HepG2 (cell line): Measurements from ENCODE around the gene RHBDL1. TPM values are rescaled to one million over a fixed set of nuclear protein-coding genes. Genes with fewer than 3 reads are reported as not detected.

Source experiments
- ATAC-seq: fragments of 200-7000 bp; cut with Tn5 transposase; 3 replicates; pipeline ENCODE4 v1.9.1; 2020; ENCODE audit warnings: mild to moderate bottlenecking, moderate library complexity
- BruUV-seq: library from RNA; stranded (reverse); fragments of 400-500 nt; replicated peaks from 2 replicates; lab custom pipeline; 2021; lab: Mats Ljungman, UMichigan
- CTCF ChIA-PET: fragments of 300-600 bp; formaldehyde crosslinking; extraction: SDS; loops from one replicate; lab custom pipeline; 2021; ENCODE audit warnings: low total read pairs, inconsistent platforms, low intra/inter-chr PET ratio; lab: Yijun Ruan, JAX
- POLR2A ChIA-PET: fragments of 350-600 bp; sonication (Branson Sonifier 250); formaldehyde crosslinking; loops from one replicate; lab custom pipeline; 2020; ENCODE audit warnings: antibody characterized with exemption, inconsistent platforms; lab: Yijun Ruan, JAX
- DNase-seq: peaks from one replicate; pipeline ENCODE4 v3.0.0-alpha.2; 2015; ENCODE audit warnings: low spot score
- FAIRE-seq: peaks from 3 replicates; lab custom pipeline; 2011; peaks lifted over from hg19 to GRCh38; lab: Jason Lieb, UNC
- H2AFZ ChIP-seq: one replicate; pipeline ENCODE4 v1.6.1; 2011; ENCODE audit warnings: low read length, inconsistent platforms
- H3K27ac ChIP-seq: fragments of 300-600 bp; 3 replicates; pipeline ENCODE4 v1.8.0; 2011; ENCODE audit warnings: mixed run types, mild to moderate bottlenecking, mixed read lengths, low read length, inconsistent platforms; ENCODE audit not compliant: insufficient read depth; ENCODE audit errors: extremely low read length
- H3K27me3 ChIP-seq, 2 experiments: fragments of 200-600 bp in 1 of 2; 2 replicates in 1 of 2; 3 replicates in 1 of 2; pipeline versions ENCODE4 v1.6.0 to v1.8.0; 2011; ENCODE audit warnings: low read length in 2 of 2, mild to moderate bottlenecking in 2 of 2, moderate library complexity in 2 of 2, inconsistent platforms in 1 of 2; ENCODE audit not compliant: insufficient read depth in 2 of 2, control insufficient read depth in 1 of 2
- H3K36me3 ChIP-seq, 2 experiments: fragments of 200-600 bp in 1 of 2; replicated peaks in 1 of 2; 2 replicates in 1 of 2; 3 replicates in 1 of 2; pipeline versions ENCODE4 v1.5.1 to v1.8.0; 2011; ENCODE audit warnings: low read length in 2 of 2, inconsistent platforms in 1 of 2; ENCODE audit not compliant: insufficient read depth in 2 of 2, control insufficient read depth in 1 of 2
- H3K4me1 ChIP-seq: 2 replicates; pipeline ENCODE4 v1.5.1; 2012; ENCODE audit warnings: low read length, inconsistent platforms; ENCODE audit not compliant: insufficient read depth
- H3K4me2 ChIP-seq: 2 replicates; pipeline ENCODE4 v1.6.0; 2011; ENCODE audit warnings: low read depth, low read length, inconsistent platforms
- H3K4me3 ChIP-seq, 3 experiments: fragments of 200-600 bp in 1 of 3; sonication (generic), shearing (Covaris generic) in 1 of 3; replicated peaks in 1 of 3; 2 replicates each; pipeline ENCODE4 v1.5.1; 2011 to 2016; ENCODE audit warnings: low read length in 3 of 3, inconsistent platforms in 2 of 3, low read depth in 2 of 3, mild to moderate bottlenecking in 2 of 3, control low read depth in 1 of 3, mixed read lengths in 1 of 3; ENCODE audit not compliant: insufficient read depth in 1 of 3
- H3K79me2 ChIP-seq: one replicate; pipeline ENCODE4 v1.6.1; 2011; ENCODE audit warnings: low read length, inconsistent platforms; ENCODE audit not compliant: insufficient read depth
- H3K9ac ChIP-seq: 2 replicates; pipeline ENCODE4 v1.6.0; 2011; ENCODE audit warnings: mild to moderate bottlenecking, low read depth, low read length, inconsistent platforms; ENCODE audit not compliant: insufficient read depth
- H3K9me3 ChIP-seq: 2 replicates; pipeline ENCODE4 v1.5.1; 2012; ENCODE audit warnings: mild to moderate bottlenecking, low read length
- H4K20me1 ChIP-seq: 2 replicates; pipeline ENCODE4 v1.6.0; 2011; ENCODE audit warnings: inconsistent platforms, mild to moderate bottlenecking, low read length, moderate library complexity; ENCODE audit not compliant: insufficient read depth
- CC2D1A ChIP-seq: sonication (generic); formaldehyde crosslinking; IDR thresholded peaks from 2 replicates; pipeline ENCODE4 v1.8.1; 2023; ENCODE audit warnings: mild to moderate bottlenecking, missing genetic modification reagents
- CERS6 ChIP-seq: sonication (generic); formaldehyde crosslinking; IDR thresholded peaks from 2 replicates; pipeline ENCODE4 v1.5.0; 2020; ENCODE audit warnings: missing genetic modification reagents
- KDM6A ChIP-seq: IDR thresholded peaks from 2 replicates; pipeline ENCODE4 v1.6.1; 2016; ENCODE audit warnings: low read depth
- KLF6 ChIP-seq: IDR thresholded peaks from 2 replicates; pipeline ENCODE4 v1.8.0; 2016; ENCODE audit warnings: missing biosample characterization, missing genetic modification reagents
- MTA3 ChIP-seq: sonication (generic); formaldehyde crosslinking; IDR thresholded peaks from 2 replicates; pipeline ENCODE4 v1.4.0; 2020; ENCODE audit warnings: missing genetic modification reagents
- PHF21A ChIP-seq: sonication (generic); formaldehyde crosslinking; IDR thresholded peaks from 2 replicates; pipeline ENCODE4 v1.5.0; 2020; ENCODE audit warnings: mild to moderate bottlenecking, missing genetic modification reagents
- RBFOX2 ChIP-seq: fragments of 200-400 bp; formaldehyde crosslinking; IDR thresholded peaks from 2 replicates; pipeline ENCODE4 v1.6.1; 2017; ENCODE audit warnings: low read depth, mild to moderate bottlenecking, low read length
- SCMH1 ChIP-seq: sonication (generic); formaldehyde crosslinking; IDR thresholded peaks from 2 replicates; pipeline ENCODE4 v1.9.0; 2021; ENCODE audit warnings: missing genetic modification reagents, mild to moderate bottlenecking, borderline replicate concordance
- TRIM24 ChIP-seq: sonication (generic); formaldehyde crosslinking; IDR thresholded peaks from 2 replicates; pipeline ENCODE4 v1.8.0; 2022; ENCODE audit warnings: mild to moderate bottlenecking, missing genetic modification reagents
- ZFP62 ChIP-seq: sonication (generic); formaldehyde crosslinking; IDR thresholded peaks from 2 replicates; pipeline ENCODE4 v1.4.0; 2020; ENCODE audit warnings: missing genetic modification reagents
- ZNF12 ChIP-seq: sonication (generic); formaldehyde crosslinking; IDR thresholded peaks from 2 replicates; pipeline ENCODE4 v1.5.0; 2020; ENCODE audit warnings: missing genetic modification reagents
- ZNF34 ChIP-seq: sonication (generic); formaldehyde crosslinking; IDR thresholded peaks from 2 replicates; pipeline ENCODE4 v1.4.0; 2020; ENCODE audit warnings: mild to moderate bottlenecking, missing genetic modification reagents, borderline replicate concordance
- ZNF446 ChIP-seq: sonication (generic); formaldehyde crosslinking; IDR thresholded peaks from 2 replicates; pipeline ENCODE4 v1.5.0; 2020; ENCODE audit warnings: mild to moderate bottlenecking, missing genetic modification reagents
- ZNF550 ChIP-seq: sonication (generic); formaldehyde crosslinking; IDR thresholded peaks from 2 replicates; pipeline ENCODE4 v1.4.0; 2020; ENCODE audit warnings: mild to moderate bottlenecking, missing genetic modification reagents, borderline replicate concordance
- ZNF589 ChIP-seq: sonication (generic); formaldehyde crosslinking; conservative IDR thresholded peaks from 2 replicates; pipeline ENCODE4 v1.8.0; 2022; ENCODE audit warnings: mild to moderate bottlenecking, moderate library complexity, missing genetic modification reagents
- WGBS: methylation state at CpG from one replicate; pipeline ENCODE4 v1.1.6; 2017; ENCODE audit warnings: low lambda C conversion rate; 5-methylcytosine and 5-hydroxymethylcytosine counted together
- in situ Hi-C: cut with HindIII; loops from 2 replicates; pipeline ENCODE4 v1.10.0; 2017; ENCODE audit warnings: low pct_unique_long_range_greater_than_20kb; ENCODE audit not compliant: extremely low pct_ligation_motif_present
- intact Hi-C: fragments of 100-400 bp; cut with micrococcal nuclease; formaldehyde crosslinking; loops from one replicate; pipeline ENCODE4 v1.10.0; 2022; ENCODE audit not compliant: unreplicated experiment
- polyA plus RNA-seq, 8 experiments: library from polyadenylated mRNA; depleted of rRNA in 3 of 8; stranded (reverse) in 7 of 8; unstranded in 1 of 8; fragments of >200 nt; fragmentation: Illumina TruSeq in 4 of 8; extraction: Trizol in 4 of 8; gene quantifications; 2 replicates each; pipeline versions ENCODE4 v1.2.1 to v1.2.3, GENCODE V29; 2011 to 2016; ENCODE audit warnings: low read depth in 4 of 8, missing spikeins in 1 of 8, mixed read lengths in 1 of 8; ENCODE audit not compliant: insufficient read depth in 1 of 8
- total RNA-seq, 5 experiments: library from RNA; depleted of rRNA; stranded (reverse); fragments of >200 nt; fragmentation: Illumina TruSeq; extraction: Trizol; gene quantifications; 2 replicates each; pipeline ENCODE4 v1.2.3, GENCODE V29; 2016; ENCODE audit warnings: low read depth in 1 of 5
- TF ChIP-seq, protein P1 (sequence below): sonication (generic); formaldehyde crosslinking; IDR thresholded peaks from 2 replicates; pipeline ENCODE4 v1.8.1; 2022; ENCODE audit warnings: low read depth, mild to moderate bottlenecking, missing genetic modification reagents

The RHBDL1 gene
- total and polyA plus RNA-seq, 2 of the 13 experiments (the other 11 are each of a cell fraction or from before 2014, with no cell fraction given) = 1.8 to 3.8 TPM

DNA sequence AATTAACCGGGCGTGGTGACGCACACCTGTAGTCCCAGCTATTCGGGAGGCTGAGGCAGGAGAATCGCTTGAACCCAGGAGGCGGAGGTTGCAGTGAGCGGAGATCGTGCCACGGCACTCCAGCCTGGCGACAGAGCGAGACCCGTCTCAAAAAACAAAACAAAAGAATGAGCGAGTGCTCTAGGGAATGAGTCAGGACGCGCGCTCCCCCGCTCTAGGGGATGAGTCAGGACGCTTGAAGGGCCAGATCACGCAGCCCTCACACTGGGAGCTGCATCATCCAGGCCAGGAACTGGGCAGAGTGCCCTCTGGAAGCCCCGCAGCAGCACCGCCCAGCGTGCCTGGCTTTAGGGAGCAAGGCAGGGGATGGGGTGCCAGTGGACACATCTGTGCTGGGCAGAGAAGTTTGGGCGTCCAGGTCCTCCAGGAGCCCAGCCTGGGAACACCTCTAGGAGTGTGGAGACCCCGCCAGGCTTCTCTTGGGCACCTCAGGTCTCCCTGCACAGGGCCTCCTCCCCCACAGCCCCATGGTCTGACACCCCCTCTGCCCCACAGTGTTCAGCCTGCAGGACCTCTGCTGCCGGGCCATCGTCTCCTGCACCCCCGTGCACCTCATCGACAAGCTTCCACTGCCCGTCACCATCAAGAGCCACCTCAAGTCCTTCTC is 48.6 kb upstream of the RHBDL1 start:
- no peaks in the 10 kb centered on the region for H3K9me3 ChIP-seq
- POLR2A ChIA-PET = interaction anchor here (1.0 kb wide), 1 partner anchor 9 kb away, joined by 3 read pairs; the partner anchor contains the start of gene METTL26
- no peak overlapping the region for H3K27ac ChIP-seq
- peaks cover 4% of the 10 kb centered on the region in 2 experiments; a peak in 2 of 5 replicates for H3K36me3 ChIP-seq
- H3K27me3 ChIP-seq = no peaks in the 10 kb centered on the region
- no peak overlapping the region for H2AFZ ChIP-seq
- TF ChIP-seq, protein P1, sequence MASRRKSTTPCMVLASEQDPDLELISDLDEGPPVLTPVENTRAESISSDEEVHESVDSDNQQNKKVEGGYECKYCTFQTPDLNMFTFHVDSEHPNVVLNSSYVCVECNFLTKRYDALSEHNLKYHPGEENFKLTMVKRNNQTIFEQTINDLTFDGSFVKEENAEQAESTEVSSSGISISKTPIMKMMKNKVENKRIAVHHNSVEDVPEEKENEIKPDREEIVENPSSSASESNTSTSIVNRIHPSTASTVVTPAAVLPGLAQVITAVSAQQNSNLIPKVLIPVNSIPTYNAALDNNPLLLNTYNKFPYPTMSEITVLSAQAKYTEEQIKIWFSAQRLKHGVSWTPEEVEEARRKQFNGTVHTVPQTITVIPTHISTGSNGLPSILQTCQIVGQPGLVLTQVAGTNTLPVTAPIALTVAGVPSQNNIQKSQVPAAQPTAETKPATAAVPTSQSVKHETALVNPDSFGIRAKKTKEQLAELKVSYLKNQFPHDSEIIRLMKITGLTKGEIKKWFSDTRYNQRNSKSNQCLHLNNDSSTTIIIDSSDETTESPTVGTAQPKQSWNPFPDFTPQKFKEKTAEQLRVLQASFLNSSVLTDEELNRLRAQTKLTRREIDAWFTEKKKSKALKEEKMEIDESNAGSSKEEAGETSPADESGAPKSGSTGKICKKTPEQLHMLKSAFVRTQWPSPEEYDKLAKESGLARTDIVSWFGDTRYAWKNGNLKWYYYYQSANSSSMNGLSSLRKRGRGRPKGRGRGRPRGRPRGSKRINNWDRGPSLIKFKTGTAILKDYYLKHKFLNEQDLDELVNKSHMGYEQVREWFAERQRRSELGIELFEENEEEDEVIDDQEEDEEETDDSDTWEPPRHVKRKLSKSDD (CRISPR knock-in tag) = no peak
- TF ChIP-seq RBFOX2 = no peak
- no peak for TF ChIP-seq KDM6A (CRISPR knock-in tag)
- no peak for TF ChIP-seq CERS6 (CRISPR knock-in tag)
- TF ChIP-seq SCMH1 (CRISPR knock-in tag) = no peak
- no peak for TF ChIP-seq PHF21A (CRISPR knock-in tag)
- TF ChIP-seq KLF6 (CRISPR knock-in tag) = no peak
- TF ChIP-seq MTA3 (CRISPR knock-in tag) = no peak
- TF ChIP-seq ZNF589 = no peak
- no peak for TF ChIP-seq ZNF34
- TF ChIP-seq TRIM24 (CRISPR knock-in tag) = no peak
- TF ChIP-seq ZFP62 = no peak
- TF ChIP-seq ZNF12 (CRISPR knock-in tag) = no peak
- TF ChIP-seq ZNF446 (CRISPR knock-in tag) = no peak
- TF ChIP-seq ZNF550 (CRISPR knock-in tag) = no peak
- no peak for TF ChIP-seq CC2D1A (CRISPR knock-in tag)
- TF ChIP-seq, all 625 proteins: peak for 0
- H3K4me1 ChIP-seq = peaks cover 19% of the 10 kb centered on the region
- no peaks in the 10 kb centered on the region for H4K20me1 ChIP-seq
- intact Hi-C loops = no loop called here
- 97% methylated on average over 23 of the region's 29 CpGs for WGBS
- ATAC-seq (no peak), DNase-seq (no peak), FAIRE-seq (no peak)
- no peak overlapping the region for H3K9ac ChIP-seq
- H3K79me2 ChIP-seq = no peaks in the 10 kb centered on the region
- in situ Hi-C loops = no loop called here
- H3K4me3 ChIP-seq = no peak overlapping the region
- CTCF ChIA-PET = no interaction called here
- BruUV-seq = no TSS peak
- H3K4me2 ChIP-seq = no peak overlapping the region
